HG03575 (cell line): Measurements from ENCODE around the gene ACTG2.
"Not testable (repeated sequence)": the region's sequence is repeated elsewhere in the genome, so short reads cannot be mapped to it uniquely, and the experiment has no call there.

Experiments used
- ATAC-seq: cut with Tn5 transposase; IDR thresholded peaks from one replicate; pipeline ENCODE4 v1.9.1; 2021; ENCODE audit not compliant: unreplicated experiment, insufficient number of reproducible peaks, low FRiP score; ENCODE audit errors: extremely low read depth

Gene ACTG2

DNA sequence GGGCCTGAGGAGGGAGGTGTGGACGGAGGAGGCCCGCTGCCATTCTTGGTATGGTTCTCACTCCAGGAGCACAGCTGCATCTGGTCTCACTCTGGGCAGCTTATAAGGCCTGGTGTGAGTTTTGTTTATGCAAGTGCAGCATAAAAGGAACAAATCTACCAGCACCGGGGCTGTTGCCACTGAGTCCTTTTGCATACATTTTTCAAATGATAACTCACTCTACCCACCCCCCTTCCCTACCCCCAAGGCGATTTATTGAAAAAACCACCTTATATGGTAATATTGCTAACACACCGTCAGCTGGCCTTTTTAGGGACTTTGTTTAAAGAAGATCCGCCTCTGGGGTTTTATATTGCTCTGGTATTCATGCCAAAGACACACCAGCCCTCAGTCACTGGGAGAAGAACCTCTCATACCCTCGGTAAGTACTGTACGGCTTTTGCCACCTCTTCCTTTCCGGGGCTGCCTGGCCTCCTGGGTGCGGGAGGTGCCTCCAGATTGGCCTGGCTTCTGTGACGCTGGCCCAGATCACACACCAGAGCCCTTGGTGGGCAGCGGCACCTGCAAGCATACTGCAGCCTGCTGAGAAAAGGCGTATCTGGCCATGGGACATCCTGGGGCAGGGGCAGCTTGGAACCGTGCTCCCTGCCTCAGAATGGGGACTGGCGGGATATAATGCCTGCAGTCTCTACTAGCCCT, at the start of gene ACTG2:
TSS of gene ACTG2 (plus strand) at position 378 of the 699 bp plus-strand sequence. CDS start 8,304 bp downstream, outside the sequence.
- no peak for ATAC-seq

DNA sequence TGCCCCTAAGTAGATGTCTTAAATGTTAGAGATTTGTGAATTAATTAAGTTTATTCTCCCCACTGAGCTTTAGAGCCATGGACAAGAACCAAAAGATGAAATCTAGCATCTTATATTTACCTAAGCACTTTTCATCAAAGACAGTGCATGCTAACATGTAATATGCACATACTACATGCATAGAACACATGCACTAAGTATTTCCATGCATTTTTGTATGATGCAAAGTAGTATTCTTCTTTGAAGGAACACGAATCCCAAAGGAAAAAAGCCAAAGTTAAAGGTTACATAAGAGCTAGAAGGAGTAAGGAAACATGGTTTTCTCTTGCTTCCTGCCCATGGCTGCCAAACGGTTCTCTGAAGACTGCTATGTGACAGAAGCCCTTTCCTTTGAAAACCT, 48.7 kb upstream of the ACTG2 start:
- ATAC-seq = no peak

DNA sequence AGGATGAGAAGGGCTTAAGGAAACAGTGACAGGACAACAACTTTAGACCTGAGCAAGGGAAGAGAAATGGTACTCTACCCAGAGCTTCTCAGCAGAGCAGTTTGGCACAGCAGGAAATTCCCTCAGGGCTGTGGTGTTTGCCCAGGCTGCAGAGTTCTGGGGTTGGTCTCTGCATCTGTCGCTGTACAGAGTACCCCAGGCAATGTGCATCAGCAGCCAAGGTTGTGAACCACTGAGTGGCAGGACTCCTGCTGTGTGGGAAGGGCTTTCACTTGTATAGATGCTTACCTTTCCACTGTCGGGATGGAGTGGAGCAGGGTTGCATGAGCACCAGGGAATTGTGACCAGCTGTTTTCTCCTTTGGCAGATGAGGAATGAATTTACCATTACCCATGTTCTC, 42.8 kb upstream of the ACTG2 start:
- no peak for ATAC-seq

DNA sequence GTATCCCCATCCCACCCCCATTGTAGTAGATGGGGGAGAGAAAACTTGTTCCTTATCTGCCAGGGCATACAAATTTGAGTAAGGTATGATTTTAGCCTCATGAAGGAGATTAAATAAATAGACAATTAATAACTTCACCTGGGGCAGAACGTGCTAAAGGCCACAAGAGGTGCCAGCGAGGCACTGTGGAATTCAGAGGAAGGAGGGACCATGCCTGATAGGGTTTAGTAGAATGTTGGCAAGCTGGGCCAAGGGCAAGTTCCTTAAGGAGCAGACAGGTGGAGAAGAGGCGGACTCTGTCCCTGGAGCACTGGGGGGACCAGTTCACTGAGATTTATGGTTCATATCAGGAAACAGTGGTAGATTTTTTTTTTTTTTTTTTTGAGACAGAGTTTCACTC, 41.5 kb upstream of the ACTG2 start:
- ATAC-seq = no peak

DNA sequence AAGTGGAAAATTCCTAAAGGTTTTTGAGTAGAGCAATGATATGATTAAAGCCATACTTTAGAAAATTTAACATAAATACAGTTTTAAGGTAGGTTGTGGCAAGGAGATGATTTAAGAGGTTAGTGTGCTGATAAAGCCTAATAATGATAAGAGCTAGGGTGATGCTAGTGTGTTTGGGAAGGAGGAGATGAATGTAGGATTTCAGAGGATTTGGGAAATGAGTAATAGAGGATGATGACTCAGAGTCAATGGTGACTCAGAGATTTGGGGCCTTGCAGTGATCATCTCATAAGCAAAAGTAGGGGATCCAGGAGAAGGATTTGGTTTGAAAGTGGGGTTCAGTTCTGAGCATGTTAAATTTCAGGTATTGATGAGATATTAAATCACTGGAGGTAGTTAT, 40.8 kb upstream of the ACTG2 start:
- ATAC-seq = no peak

DNA sequence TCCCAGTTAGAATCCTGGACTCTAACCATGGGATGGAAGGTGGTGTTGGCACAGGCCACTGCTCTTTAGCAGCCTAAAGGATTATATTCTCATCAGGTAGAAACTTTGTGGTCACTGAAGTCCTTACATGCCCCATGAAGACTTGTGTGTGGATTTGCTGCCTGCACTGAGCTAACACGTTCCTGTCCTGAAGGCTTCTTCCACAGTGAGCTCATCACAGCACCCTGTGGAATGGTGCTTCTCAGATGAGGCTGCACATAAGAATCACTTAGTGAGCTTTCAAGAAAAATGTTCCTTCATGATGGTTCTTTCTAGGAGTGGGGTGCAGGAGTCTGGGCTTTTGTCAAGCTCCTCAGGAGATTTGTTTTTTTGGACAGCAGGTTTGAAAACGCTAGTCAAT, 37.3 kb upstream of the ACTG2 start:
- no peak for ATAC-seq

DNA sequence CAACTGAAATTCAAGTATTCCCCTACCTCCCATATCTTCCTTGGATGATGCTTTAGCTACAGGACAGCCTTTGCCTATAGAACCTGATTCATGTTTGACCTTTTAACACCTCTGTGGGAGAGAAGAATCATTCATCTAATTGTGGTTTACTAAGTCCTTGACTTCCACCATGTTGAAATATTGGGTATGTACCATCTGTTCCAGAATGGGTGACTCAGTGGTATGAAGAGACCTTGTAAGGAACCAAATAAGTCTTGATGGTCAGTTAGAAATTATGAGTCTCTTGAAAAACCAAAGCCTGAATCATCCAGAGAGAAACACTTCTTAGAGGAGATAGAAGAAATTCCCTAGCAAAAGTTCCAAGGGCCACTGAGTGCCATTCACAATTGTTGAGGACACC, 36.6 kb upstream of the ACTG2 start:
- ATAC-seq = no peak

DNA sequence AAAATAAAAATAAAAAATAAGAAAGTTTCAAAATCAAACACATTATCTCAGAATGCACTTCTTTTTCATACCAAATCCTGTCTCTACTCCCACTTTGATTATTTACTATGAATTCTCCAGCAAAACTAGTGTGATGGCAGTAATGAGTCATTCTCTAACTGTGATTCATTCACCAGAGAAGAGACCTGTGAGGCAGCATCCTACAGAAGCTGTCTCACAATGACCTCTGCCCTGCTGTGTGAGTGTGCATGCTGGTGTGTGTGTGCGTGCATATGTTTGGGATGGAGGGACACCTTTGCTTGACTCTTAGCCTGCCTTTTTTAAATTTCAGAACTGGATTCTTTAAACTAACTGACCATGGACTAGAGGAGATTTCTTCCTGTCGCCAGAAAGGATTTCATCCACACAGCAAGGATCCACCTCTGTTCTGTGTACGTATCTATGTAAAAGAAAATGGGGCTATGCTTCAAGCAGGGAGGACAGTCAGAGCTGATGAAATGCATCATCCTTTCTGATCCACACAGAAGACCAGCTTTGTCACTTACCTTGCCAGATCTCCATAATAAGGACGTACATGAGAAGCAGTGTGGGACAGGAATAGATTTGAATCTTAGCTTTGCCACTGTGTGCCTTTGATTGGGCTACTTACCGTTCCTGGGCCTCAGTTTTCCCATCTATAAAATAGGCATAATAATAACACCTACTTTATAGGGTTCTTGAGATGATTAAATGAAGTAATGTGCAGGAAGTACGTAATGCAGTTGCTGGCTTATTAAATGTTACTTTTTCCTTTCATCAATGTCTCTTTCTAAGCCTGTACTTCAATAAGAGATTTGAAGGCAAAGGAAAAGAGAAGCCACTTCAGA, 32.9 kb upstream of the ACTG2 start:
- ATAC-seq = no peak

DNA sequence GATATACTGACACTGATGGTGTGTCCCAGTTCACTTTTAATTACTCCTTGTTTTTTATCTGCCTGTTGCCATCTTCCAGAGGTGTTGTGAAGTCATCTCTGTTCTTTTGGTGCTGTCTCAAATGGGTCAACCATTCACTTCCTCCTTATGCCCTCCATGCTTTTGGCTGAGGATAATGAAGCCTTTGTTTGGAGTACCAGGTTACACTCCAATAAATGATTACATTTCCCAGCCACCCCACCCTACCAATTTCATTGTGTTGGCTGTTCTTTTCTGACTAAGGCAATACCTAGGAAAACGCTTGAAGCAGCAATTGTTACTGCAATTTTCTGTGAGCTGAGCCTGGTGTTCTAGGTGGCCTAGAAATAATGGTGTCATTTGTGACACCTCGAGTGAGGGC, 29.8 kb upstream of the ACTG2 start:
- no peak for ATAC-seq

DNA sequence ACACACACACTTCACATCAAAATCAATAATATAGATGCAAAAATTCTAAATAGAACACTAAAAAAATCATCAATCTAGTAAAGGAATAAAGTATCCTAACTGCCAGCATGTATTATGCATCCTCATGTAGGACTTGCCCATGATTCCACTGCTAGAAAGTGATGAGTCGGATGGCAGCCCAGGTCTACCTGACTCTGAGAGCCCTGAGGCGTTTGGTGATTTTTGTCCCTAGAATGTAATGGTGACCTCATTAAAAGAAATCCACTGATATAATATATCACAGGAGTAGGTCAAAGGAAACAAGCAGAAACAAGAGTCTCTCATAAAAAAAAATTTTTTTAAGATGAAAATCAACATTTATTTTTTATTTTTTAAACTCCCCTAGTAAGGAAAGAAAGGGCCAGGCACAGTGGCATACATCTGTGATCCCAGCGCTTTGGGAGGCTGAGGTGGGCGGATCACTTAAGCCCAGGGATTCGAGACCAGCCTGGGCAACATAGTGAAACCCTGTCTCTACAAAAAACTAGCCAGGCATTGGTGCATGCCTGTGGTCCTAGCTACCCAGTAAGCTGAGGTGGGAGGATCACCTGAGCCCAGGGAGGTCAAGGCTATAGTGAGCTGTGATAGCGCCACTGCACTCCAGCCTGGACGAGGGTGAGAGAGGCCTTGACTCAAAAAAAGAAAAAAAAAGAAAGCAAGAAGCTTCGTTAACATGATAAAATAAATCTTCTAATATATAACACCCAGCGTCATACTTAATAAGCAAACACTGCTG, 24.4 kb upstream of the ACTG2 start:
- no peak for ATAC-seq

DNA sequence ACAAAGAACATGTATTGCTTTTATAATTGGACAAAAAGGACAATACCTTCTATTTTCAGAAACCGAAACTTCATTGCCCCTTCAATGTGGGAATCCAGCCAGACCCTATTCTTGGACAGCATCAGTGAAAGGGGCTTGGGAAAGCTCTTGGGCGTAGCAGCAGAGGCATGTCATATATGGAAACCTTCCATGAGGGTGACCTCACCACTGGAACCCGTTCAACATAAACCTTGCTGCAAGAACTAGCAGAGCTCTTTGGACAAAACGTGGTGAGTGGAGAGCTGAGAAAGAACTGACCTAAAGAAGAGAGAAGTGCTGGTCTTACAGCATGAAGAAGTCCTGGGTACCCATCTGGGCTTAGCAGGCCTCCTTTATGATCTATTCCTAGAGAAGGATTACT, 22.7 kb upstream of the ACTG2 start:
- no peak for ATAC-seq

DNA sequence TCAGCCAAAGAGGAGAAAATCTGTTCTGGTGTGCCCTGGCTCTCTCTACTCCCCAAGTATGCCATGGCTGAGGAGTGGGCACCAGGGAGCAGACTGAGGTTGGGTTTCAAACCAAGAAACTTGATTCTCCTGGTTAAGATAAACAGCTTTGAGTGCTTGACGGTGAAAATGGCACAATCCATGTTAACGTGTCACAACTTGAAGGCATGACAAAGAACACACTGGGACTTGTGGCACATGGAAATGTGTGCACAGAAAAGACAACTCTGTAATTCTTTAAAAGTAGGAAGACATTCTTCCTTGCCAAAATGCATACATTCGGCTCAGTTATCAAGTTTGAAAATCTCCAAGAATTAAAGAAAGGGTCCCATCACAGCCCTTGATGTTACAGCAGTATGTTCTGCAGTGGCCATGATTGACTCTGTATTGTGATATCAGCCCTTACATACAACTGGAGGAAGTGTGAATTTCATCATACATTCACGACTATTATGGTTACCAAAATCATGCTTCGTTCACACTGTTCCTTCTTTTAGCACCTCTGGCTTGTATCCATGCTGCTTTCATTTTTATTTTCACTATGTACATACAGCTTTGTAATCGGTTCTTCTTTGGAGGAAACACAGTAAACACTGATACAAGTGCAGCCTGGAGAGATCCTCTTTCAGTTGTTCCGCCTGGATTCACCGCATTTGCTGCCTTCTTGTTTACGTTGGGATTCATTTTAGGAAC, 15.6 kb upstream of the ACTG2 start:
- ATAC-seq = no peak

DNA sequence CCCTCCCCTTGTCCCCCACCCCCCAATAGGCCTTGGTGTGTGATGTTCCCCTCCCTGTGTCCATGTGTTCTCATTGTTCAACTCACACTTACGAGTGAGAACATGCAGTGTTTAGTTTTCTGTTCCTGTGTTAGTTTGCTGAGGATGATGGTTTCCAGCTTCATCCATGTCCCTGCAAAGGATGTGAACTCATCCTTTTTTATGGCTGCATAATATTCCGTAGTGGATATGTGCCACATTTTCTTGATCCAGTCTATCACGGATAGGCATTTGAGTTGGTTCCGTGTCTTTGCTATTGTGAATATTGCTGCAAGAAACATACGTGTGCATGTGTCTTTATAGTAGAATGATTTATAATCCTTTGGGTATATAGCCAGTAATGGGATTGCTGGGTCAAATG, 14.8 kb upstream of the ACTG2 start:
- ATAC-seq = not testable (repeated sequence)

DNA sequence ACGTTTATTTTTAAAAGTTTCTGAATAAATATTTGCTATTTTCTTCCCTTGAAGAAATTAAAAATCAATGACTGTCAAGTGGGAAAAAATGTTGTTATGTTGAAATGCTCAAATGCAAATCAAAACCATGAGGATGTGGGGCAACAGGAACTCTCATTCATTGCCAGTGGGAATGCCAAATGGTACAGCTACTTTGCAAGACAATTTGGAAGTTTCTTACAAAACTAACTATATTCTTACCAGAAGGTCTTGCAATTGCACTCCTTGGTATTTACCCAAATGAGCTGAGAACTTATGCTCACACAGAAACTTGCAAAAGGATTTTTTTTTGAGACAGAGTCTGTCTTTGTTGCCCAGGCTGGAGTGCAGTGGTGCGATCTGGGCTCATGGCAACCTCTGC, 7.4 kb upstream of the ACTG2 start:
- ATAC-seq = no peak

DNA sequence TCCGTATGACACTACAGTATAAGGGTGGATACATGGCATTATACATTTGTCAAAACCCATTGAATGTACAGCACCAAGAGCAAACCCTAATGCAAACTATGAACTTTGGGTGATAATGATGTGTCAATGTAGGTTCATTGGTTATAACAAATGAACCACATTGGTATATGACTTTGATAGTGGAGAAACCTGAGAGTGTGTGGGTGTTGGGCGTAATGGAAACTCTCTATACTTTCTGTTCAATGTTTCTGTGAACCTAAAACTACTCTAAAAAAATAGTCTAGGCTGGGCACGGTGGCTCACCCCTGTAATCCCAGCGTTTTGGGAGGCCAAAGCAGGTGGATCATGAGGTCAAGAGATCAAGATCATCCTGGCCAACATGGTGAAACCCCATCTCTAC, 6.5 kb upstream of the ACTG2 start:
- ATAC-seq = no peak

DNA sequence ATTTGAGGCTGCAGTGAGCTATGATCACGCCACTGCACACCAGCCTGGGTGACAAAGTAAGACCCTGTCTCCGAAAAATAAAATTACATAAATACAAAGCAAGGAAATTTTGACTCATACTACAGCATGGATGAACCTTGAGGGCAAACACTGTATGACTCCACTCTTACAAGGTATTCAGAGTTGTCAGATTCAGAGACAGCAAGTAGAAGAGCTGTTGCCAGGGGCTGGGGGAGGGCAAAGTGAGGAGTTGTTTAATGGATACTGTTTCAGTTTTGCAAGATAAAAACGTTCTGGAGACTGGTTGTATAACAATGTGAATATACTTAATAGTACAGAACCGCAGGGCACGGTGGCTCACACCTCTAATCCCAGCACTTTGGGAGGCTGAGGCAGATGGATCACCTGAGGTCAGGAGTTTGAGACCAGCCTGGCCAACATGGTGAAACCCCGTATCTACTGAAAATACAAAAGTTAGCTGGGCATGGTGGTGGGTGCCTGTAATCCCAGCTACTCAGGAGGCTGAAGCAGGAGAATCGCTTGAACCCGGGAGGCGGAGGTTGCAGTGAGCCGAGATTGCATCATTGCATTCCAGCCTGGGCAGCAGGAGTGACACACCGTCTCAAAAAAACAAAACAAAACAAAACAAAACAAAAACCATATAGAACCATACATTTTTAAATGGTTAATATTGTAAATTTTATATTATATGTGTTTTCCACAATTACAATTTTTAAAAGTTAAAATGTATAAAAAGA, 5.0 kb upstream of the ACTG2 start:
- not testable (repeated sequence) for ATAC-seq

DNA sequence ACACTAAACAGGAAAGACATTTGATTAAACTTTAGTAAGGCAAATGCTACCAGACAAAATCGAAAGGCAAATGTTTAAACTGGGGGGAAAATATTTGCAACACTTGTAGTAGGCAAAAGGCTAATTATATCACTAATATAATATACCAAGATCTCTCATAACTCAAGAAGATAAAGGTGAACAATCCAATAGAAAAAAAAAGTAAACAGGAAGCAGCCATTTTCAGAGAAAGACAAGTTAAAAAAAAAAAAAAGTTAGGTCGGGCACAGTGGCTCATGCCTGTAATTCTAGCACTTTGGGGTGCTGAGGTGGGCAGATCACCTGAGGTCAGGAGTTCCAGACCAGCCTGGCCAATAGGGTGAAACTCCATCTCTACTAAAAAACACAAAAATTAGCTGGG, 4.4 kb upstream of the ACTG2 start:
- ATAC-seq = no peak

DNA sequence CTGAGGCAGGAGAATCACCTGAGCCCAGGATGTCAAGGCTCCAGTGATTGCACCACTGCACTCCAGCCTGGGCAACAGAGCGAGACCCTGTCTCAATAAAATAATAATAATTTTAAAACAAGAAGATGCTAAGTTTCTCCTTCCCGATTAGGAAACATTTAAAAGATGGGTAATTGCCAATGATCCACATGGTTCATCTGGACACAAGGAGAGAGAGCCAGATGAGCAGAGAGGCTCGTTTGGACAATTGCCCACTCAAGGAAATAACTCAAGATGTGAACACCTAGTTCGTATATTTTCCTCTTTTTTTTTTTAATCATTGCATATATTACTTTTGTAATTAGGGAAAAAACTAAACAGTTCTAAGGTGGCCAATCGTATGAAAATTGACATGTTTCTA, 3.6 kb upstream of the ACTG2 start:
- no peak for ATAC-seq
